ENCODE results near the gene CDH13.
A peak's percentile ranks its signal among the peaks of the same experiment; 100 is the strongest.

CDH13 gene

DNA sequence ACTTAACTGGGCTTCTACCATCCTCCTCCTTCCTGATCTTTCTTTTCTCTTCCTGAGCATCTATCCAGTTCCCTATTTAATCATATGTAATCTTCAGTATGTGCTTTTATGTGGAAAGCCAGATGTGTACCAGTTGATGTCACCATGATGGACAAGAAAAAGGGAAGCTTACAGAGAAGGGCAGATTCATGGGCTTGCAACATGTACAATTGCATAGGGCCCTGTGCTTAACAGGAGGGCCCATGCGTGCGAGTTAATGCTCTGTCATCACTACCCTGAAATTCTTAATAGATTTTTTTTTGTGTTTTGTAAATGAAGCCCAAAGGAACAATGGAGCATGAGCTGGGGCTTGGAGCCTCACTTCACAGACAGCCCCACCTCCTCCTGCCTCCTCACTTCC is 124.3 kb downstream of the CDH13 start:
- no peak for DNase-seq

DNA sequence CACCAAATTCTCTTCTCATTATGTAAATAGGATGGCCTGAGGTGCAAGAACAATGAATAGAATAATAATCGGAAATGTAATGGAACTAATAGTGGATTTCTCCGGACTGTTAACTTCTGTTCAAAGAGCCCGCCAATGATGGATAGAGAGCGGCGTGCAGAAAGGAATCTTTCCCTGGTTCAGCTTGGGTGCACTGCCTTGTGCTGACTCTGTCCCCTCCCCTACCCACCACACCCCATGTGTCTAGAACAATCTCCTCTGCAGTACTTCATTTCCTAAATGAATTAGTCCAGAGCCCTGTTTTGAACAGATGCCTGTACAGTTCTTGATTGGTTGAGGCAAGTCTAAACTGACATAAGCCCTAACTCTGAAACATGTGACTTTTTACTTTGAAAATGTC is 125.4 kb downstream of the CDH13 start:
- DNase-seq, result no peak

DNA sequence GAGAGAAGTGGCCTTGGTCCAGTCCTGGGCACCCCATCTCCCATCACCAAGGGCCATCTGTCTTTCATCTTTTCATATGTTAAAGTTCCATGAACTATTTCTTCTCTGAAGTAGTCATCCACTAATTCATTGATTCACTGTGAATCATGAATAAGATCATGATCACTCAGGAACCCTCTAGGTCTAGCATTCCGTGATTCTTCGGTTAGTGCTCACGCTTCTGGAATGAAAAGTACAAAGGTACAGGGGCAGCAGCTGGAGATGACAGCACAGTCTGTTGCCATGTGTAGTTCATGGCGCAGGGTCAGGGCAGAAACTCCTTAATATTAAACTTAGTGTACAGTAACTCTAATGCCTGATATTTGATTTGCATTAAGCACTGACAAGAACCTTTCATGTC is 127.1 kb downstream of the CDH13 start:
- no peak for DNase-seq

DNA sequence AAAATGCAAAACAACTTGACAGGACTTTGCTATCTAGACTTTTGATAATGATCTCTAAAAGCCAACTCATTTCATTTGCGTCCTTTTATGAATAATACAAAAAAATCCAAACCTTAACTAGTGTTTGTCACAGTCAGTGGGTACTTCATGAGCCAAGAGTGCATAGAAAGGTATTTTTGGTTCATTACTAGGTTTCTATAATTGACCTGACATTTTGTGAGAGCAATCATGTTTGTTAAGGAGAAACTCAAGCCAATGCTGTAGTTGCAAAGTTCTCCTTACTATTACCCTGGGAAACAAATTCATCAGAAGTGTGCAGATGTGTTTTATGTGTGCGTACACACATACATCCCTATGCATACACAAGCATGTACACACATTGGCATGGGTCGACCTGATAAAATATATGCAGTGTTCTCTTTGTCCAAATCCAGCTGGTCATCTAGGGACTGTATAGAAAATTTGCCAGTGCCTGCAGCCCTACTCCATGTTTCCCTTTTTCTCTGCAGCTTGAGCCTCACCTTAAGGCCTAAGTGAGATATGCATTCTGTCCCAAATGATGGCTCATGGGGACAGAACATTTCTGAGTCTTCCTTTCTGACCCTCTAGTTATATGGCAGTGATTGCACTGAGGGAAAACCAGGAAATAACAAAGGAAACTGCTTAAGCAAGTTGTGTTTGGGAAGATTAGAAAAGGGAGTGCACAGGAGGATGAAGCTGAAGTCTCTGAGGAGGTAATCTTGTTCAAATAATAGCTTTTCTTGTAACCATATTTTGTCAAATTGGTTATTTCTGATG is 128.1 kb downstream of the CDH13 start:
- DNase-seq, result no peak

DNA sequence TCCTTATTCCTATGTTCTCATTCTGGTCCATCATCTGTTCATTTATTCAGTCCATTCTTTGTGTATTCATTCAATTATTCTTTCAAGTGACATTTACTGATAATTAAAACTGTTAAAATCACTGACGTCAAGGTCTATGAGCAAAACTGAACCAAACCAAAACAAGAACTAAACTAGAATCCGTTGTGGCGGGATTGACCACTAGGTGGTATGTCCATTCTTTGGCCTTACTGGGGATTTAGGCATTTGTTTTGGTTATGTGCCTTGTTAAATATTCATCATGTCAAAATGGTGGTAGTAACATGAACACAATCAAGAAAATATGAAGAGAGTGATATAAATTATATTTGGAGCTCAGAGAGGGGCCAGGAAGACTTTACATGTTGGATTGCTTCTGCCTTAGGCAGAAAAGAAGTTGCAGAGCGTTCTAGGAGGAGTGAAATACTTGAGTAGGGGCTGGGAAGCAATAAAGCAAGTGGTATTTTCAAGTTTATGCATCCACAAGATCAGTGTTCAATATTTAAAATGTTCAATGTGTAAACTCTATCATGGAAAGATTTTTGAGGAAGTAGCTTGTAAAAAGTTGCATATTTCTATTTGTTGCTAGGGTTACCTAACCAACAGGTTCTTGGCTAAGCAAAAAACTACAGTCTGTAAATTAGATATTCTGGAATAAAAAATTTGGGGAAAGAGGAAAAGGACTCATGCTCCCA is 129.0 kb downstream of the CDH13 start:
- no peak for DNase-seq

DNA sequence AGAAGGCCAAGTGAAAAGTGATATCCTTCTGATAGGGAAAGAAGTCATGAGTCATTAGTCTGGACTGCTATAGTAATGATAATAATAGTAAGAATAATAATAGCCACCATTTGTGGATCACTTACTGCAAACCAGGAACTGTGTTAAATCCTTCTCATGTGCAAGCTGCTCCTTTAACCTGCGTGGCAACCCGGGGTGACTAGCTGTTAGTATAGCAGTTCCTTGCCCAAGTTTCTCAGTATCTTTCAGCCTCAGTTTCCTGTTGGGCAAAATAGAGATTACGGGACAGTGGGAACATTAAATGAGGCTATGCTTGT is 129.5 kb downstream of the CDH13 start:
- no peak for DNase-seq

DNA sequence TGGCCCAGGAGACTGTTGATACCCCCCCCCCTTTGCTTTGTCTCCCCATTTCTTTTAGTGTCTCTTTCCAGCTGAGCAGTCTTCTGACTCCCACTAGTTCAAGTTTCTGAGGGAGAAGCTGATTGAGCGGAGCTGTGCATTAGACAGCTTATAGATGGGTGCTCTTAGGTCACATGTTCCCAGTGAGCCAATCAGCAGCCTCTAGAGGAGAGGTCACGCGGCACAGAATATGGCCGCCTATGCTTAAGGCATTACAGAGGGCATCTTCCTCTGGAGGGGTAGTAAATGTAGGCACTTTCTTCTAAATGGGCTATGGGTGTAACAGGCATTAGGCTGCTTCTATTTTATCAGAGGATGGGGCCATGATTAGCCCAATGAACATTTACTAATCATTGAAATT is 131.6 kb downstream of the CDH13 start:
- DNase-seq, result no peak

DNA sequence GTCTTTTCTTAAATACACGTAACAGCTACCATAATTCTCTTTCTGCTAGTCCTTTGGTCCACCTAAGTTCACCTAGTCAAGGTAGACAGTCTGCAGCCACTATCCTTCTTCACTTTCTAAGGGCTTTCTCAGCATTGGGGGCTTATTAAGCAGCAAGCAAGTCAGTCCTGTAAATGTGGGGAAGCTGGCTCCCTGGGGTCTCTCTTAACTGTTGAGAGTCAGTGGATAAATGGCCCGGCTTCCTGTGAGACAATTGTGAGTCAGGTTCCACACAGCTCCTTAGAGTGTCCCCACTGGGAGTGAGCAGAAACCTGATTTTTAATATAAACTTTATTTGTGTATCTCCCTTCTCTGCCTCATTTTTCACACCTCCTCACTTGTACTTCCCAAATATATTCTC is 132.1 kb downstream of the CDH13 start:
- no peak for DNase-seq

DNA sequence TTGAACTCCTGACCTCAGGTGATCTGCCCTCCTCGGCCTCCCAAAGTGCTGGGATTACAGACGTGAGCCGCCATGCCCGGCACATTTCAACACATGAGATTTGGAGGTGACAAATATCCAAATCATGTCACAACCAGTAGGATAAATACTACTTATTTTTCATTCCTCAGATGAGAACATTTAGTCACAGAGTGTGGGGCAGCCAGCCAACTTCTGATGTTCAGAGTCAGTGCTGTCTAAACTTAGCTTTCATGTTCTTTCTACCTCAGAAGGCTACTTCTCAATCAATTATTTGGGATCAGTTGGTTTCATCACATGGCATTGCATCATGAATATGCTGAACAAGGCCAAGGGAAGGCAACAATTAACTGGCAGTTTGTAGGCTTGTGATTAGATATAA is 134.5 kb downstream of the CDH13 start:
- no peak for DNase-seq

DNA sequence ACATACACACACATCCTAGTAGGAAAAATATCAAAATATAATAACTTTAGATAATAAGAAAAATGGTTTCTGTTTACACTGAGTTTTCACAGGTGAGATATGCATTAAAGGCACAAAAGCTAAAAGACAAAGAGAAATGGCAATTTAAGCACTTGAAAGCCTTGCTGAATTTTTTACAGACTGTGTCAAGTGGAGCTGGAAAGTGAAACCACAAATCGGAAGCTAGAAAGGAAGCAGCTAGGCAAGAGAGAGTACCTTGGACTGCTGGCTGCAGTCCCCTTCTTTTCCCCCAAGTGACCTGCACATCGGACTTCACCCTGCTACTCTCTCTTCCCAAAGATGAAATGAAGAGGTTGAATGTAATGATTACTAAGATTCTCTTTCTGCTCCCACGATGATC is 135.1 kb downstream of the CDH13 start:
- peak in 1 of 3 donors; percentile 5 for DNase-seq

DNA sequence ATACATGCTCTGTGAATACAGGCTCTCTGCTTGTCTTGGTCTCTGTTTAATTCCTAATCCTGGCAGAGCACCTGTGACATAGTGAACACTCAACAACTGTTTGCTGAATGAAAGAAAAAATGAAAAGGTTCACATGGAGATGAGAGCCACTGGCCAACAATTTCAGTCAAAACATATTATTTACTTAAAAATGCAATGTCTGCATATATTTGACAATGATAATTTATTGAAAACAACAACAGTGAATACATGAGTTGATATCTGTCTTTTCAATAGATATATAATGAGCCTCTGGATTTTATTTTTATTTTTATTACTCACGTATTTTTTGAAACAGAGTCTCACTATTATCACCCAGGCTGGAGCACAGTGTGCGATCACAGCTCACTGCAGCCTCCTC is 136.6 kb downstream of the CDH13 start:
- DNase-seq, result no peak

DNA sequence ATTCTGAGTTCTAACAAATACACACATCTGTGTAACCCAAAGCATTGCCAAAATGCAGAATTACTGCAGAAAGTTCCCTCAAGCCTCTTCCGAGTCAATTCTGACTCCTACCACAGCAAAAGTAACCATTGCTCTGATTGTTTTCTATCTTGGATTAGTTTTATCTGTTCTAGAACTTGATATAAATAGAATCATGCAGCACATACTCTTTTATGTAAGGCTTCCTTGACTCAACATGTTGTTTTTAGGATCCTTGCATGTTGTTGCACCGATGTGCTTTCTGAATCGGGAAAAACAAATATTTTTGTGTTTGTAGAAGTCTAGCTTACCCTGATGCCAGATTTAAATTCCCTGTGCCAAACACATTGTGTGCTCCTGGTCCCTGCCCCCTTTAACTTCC is 140.4 kb downstream of the CDH13 start:
- DNase-seq, result no peak

DNA sequence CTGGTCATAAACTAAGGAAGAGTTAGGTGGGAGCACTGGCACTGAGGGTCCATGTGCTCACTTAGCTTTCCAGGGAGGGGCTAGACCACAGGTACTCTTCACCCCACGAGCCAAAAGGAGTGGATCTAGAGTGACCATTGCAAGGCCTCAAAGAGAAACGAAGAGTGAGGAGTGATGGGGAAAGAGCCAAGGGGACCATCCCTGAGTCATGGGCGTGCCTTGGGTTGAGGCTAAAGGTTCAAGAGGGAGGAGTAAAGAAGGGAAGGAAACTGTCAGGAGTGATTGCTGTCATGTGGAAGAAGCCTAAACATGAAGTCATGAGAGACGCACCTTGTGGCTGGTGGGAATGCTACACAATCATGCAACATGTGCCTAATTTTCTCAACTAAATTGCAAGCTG is 141.0 kb downstream of the CDH13 start:
- no peak for DNase-seq

DNA sequence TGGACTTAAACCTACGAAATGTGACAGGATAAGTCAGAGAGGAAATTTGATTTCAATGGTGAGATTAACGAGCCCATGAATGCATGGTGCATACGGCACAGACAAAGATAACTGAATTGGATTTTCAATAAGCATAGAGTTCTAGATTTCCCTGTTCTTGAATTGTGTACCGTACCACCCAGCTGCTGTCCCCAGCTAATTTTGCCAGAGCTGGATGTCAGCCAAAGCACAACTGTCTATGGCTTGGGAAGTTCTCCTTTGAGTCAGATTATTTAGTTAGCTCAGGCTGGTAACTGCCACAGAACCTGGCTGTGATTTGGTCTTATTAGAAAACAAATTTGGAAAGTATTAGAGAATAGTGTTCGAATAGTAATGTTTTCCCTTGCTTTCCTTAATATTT is 143.1 kb downstream of the CDH13 start:
- DNase-seq, result no peak

DNA sequence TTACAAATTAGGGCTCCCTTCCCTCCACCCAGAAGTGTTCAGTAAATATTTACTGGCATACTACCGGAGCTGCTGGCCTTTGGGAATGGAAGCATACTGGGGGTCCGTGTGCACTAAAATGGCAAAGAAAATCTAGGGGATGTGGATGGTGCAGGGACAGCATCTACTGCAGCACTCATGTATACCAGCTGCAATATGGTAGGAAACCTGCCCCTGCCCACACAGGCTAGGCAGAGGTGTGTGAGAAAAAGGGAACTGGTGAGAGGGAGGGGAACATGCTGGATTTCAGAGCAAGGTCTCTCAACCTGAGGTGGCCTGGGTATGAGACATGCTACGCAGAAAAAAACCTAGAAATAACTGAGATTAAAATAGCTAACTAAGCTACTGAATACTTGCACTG is 145.4 kb downstream of the CDH13 start:
- DNase-seq, result no peak

DNA sequence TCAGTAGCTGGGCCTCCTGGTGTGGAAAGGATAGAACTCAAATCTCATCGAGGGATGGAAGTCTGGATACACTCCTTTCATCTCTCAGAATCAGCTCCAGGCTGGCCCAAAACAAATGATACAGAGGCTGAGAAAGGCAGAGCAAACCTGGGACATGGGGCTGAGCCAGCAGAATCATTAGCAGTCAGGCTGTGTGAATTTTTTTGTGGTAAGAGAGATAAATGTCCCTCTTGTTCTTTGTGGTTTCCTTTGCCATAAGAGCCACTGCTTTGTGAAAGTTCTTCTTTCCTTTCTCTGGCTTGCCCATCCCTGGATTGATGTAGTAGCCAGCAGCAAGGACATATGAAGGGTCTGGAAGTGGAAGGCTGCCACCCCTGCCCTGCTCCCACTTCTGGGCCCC is 146.2 kb downstream of the CDH13 start:
- DNase-seq, result no peak

DNA sequence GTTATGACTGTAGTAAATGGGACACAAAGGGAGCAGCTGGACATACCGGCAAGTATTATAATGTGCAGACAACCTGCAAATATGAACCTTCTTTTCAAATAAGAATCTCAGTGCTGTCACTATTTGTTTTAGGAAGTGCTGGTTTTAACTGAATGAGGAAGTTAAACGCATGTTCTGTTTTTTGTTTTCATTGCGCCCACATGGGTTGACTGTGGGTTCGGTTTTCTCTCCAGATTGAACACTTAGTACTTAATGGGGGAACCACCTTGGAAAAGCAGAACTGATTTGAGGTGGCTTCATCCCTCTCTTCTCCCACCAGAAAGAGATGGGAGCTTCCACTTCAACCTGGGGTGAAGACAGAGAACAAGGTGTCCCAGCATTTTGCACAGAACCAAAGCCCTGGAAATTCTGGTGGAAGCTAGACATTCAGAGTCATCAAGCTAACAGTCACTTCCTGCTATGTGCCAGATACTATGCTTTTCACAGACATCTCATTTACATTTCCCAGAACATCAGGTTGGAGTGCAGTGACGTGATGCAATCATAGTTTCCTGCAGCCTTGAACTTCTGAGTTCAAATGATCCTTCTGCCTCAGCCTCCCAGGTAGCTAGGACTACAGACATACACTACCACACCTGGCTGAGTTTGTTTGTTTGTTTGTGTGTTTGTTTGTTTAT is 149.8 kb downstream of the CDH13 start:
- DNase-seq, result peak; percentile 54 to 68 (median 66)

DNA sequence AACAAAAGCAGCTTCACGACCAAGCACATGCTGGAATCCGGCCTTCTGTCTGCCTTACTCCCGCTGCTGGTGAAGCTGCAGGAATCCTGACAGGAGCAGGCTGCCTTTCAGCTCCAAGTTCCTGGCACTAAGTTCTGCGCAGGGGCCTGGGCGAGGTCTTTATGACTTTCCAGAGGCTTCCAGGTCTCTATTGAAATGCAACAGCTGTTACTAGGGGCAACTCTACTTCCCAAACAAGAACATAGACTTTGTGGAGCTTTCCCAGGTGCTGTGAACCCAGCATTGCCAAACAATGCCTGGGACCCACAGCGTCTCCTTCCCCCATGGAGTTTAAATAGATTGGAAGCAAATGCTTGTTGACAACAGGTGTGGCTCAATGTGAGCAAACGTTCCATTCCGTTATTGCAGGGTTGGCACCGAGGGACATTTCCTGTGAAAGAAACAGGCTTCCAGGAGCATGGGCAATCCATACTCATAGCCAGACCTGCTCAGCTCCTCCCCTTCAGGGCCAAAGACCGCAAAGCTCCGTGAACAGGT is 156.0 kb downstream of the CDH13 start:
- no peak for DNase-seq

DNA sequence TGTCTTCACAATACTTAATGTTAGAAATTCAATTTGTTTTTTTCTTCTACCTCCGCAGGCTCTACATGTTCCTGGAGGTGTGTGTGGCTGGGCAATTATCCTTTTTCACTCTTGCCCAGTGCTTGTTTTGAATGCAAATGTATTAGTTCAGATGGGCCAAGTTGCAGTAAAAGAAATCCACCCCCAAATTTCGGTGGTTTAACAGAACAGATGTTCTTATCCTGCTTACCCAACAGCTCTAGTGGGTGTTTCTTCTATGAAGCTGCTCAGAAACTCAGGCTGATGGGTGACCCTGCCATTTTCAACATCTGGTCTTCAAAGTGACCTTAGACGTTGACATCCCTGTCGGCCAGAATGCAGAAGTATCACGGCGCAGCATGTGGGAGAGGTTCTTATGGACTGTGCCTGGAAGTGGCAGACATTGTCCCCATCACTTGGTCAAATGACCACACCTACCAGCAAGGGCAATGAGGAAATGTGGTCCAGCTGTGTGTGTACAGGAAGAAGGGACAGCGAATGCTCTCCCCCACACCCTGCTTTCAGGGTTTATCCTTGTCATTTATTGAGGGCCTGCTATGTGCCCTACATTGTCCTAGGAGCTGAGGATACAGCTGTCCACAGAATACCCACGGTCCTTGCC is 157.3 kb downstream of the CDH13 start:
- DNase-seq, result no peak

DNA sequence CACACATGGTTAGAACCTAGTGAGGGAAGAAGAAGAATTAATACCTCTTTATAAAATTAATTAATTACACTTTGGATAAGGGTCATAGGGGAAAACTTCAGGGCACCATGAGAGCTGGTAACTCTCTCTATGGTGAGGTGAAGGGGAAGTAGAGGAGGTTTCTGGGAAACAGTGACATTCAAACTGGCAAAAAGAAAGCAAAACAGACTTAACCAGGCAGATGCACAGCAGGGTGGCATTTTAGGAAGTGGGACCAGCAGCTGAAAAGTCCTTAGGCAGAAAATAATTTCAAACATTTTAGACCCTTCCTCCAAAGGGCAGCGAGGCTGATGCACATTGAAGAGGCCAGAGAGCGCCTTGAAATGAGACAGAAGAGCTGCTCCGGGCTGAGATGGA is 157.8 kb downstream of the CDH13 start:
- DNase-seq, result no peak

DNA sequence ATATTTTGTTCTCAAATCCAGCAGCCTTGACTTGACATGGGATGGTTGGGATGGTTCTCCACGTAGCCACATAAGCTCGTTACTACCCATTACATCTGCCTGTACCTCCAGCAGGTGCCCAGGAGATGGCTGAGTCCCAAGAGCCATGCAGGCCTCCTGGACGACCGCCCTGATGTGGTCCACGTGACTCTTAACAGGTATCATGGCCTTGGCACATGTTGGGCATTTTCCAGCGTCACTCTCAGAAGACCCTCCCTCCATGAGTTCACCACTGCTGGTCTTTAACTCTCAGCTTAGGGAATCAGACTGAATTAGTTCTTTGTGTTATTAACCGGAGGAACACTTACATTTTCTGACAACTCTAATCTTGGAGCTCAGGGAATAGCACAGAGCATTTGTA is 161.5 kb downstream of the CDH13 start:
- DNase-seq, result no peak

DNA sequence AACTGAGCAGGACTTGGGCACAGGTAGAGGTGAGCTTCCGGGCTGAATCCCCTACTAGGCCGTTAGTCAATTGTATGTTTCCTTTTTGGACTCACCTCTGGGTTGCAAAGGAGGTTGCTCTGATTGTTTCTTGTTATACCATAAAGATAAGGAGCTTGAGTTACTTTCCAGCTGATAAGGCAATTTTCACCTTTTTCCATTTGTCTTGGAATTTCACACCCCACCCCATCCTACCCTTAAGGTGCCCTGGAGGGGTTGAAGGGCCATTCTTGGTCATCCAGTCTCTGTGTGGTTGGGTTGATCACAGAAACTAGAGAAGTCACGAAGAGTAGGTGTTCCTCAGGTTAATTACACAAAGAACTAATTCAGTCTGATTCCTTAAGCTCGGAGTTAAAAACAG is 162.2 kb downstream of the CDH13 start:
- DNase-seq, result no peak

DNA sequence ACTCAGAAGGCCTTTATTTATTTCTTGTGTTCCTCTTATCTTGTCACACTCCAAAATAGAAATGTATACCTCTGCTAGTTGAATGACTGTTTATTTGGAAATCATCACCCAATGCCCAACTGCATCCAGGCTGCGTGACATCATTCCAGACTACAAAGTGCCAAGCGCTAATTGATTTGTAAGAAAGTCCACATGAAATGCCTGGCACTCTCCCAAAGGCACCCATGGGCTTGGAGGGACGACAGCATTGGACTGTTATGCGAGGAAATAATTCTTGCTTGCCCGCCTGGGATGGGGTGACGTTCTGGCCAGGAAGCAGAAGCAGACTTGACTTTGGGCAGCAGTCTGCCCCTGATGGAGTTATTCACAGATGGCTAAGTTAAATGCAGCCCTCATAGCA is 165.9 kb downstream of the CDH13 start:
- no peak for DNase-seq

All from suppressor macrophage treated with lipopolysaccharide for 1 hour (primary cell).